Measurements from ENCODE around the gene WFDC13.

GRCh38 chr20:45752746-45753145 is 50.9 kb downstream of the WFDC13 start:
- no peak for TF ChIP-seq CTCF (IDR thresholded peaks at IDR 0.05)
- no peak for TF ChIP-seq EP300 (IDR thresholded peaks at IDR 0.05)
- TF ChIP-seq POLR2A (IDR thresholded peaks at IDR 0.05), result no peak
